ENCODE data around the gene CARD11.

GRCh38 chr7:2965745-2966270 lies 77.9 kb downstream of the CARD11 start:
- TF ChIP-seq CTCF (IDR thresholded peaks at IDR 0.05): no peak
- no peak for TF ChIP-seq POLR2AphosphoS5 (IDR thresholded peaks at IDR 0.05)
- no peak for TF ChIP-seq POLR2A (IDR thresholded peaks at IDR 0.05)
